GM10266 (cell line): ENCODE results near the gene MSI1.

Experiments used
- DNase-seq: peaks from one replicate; pipeline ENCODE4 v3.0.0; 2012; ENCODE audit errors: extremely low spot score
- CTCF ChIP-seq: IDR thresholded peaks from 2 replicates; pipeline ENCODE4 v1.5.1; 2012; ENCODE audit warnings: mild to moderate bottlenecking, low read depth; ENCODE audit not compliant: control insufficient read depth, insufficient read depth; ENCODE audit errors: missing control alignments

The MSI1 gene

GRCh38 chr12:120406553-120406952 lies 37.6 kb upstream of the MSI1 start:
- DNase-seq, result no peak
- no peak for TF ChIP-seq CTCF

- no peak for TF ChIP-seq CTCF
- DNase-seq, result no peak
These were observed 37.1 kb upstream of the MSI1 start for GRCh38 chr12:120406069-120406468.

DNA sequence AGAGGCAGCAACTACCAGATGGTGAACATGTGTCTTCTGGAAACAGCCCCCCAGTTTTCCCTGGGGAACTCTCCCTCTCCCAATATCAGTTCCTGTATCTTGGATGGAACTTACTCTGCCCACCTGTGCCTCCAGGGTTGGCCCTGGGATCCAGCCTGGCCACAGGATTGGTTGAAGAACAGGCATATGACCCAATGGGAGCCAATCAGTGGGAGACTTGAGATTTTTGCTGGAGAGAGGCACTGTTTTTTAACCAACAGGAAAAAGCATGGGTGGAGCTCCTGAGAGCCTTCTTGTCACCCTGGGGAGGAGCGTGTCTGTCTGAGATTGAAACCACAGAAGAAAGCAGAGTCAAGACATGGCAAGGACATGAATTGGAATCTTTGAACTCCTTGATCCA lies 35.3 kb upstream of the MSI1 start:
- DNase-seq, result no peak
- no peak for TF ChIP-seq CTCF

- DNase-seq, result no peak
- TF ChIP-seq CTCF, result no peak
These were observed 34.9 kb upstream of the MSI1 start for GRCh38 chr12:120403869-120404268.

GRCh38 chr12:120402217-120402616 lies 33.3 kb upstream of the MSI1 start:
- no peak for DNase-seq
- TF ChIP-seq CTCF, result no peak

GRCh38 chr12:120399531-120399930 lies 30.6 kb upstream of the MSI1 start:
- TF ChIP-seq CTCF, result no peak
- DNase-seq, result no peak

DNA sequence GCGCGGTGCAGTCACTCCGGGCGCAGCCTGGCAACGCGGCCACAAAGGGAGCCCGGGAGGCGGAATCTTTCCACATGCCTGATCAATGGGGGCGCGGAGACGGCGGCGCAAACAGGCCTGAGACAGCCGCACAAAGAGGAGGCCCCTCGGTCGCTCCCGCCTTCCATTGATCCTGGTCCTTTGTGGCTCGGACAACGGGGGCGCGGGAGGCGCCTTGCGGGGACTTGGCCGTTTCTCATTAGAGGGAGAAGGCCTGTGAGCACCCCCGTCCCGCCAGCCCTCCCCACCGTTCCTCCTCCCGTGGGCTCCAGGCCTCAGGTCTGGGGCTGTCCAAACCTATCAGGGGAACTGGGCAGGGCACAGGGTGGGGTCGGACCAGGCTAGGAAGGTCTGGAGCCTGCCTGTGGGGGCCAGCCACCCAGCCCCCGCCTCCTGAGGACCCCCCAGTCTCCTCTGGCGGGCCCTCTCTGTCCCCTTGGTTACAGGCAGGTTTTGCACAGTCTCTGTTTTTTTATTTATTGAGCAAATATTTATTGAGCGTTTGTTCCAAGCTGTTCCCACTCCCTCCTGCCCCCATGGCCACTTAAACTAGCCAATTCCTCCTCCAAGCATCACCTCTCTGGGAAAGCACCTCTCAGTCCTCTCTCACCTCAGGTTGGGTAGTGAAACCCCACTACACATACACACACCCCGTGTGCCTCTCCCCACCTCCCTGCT lies 29.0 kb upstream of the MSI1 start:
- no peak for DNase-seq
- no peak for TF ChIP-seq CTCF
